ENCODE measurements around the gene CD101.

DNA sequence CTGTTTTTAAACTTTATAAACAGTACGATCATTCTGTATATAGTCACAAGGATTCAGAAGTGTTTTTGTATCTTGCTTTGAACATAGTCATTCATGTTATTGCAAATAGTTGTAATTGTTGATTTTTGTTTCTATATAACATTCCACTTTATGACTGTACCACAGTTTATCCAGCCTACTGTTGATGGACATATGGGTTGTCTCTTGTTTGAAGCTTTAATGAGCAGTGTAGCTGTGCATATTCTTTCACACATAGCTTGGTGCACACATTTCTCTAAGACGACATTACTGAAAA lies 6.1 kb downstream of the CD101 start:
- TF ChIP-seq, protein P1, sequence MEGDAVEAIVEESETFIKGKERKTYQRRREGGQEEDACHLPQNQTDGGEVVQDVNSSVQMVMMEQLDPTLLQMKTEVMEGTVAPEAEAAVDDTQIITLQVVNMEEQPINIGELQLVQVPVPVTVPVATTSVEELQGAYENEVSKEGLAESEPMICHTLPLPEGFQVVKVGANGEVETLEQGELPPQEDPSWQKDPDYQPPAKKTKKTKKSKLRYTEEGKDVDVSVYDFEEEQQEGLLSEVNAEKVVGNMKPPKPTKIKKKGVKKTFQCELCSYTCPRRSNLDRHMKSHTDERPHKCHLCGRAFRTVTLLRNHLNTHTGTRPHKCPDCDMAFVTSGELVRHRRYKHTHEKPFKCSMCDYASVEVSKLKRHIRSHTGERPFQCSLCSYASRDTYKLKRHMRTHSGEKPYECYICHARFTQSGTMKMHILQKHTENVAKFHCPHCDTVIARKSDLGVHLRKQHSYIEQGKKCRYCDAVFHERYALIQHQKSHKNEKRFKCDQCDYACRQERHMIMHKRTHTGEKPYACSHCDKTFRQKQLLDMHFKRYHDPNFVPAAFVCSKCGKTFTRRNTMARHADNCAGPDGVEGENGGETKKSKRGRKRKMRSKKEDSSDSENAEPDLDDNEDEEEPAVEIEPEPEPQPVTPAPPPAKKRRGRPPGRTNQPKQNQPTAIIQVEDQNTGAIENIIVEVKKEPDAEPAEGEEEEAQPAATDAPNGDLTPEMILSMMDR (IDR thresholded peaks at IDR 0.05; ENCODE audit: insufficient read depth, low read length) = no peak
- TF ChIP-seq POLR2AphosphoS5 (IDR thresholded peaks at IDR 0.05; ENCODE audit: low read depth) (no peak), GABPA (IDR thresholded peaks at IDR 0.05; ENCODE audit: low read depth) (no peak)
